B cell (primary cell): Measurements from ENCODE around the gene TRHDE. TPM values are rescaled to one million over a fixed set of nuclear protein-coding genes. Genes with fewer than 3 reads are reported as not detected.

ENCODE experiments used
- ATAC-seq: fragments of 200-7000 bp; cut with Tn5 transposase; one replicate; pipeline ENCODE4 v1.10.0; 2021; ENCODE audit warnings: low read depth, mild to moderate bottlenecking, moderate number of reproducible peaks, moderate library complexity
- CTCF ChIA-PET: fragments of 350-600 bp; sonication (Branson Sonifier 250); formaldehyde crosslinking; loops from one replicate; lab custom pipeline; 2021; ENCODE audit warnings: antibody characterized with exemption, inconsistent platforms; lab: Charles Lee
- POLR2A ChIA-PET: fragments of 350-600 bp; sonication (Branson Sonifier 250); formaldehyde crosslinking; loops from one replicate; lab custom pipeline; 2021; ENCODE audit warnings: antibody characterized with exemption; lab: Charles Lee
- DNase-seq: peaks from one replicate; pipeline ENCODE4 v3.0.0; 2013
- H2AFZ ChIP-seq: 2 replicates; pipeline ENCODE4 v1.6.1; 2012; ENCODE audit warnings: mild to moderate bottlenecking, low read depth, low read length; ENCODE audit not compliant: insufficient read depth, poor library complexity, severe bottlenecking
- H3K27ac ChIP-seq, 2 donors: 1 replicate in 1 of 2; 2 replicates in 1 of 2; pipeline ENCODE4 v1.5.1; 2012 to 2013; ENCODE audit warnings: low read length in 2 of 2, mild to moderate bottlenecking in 2 of 2, moderate library complexity in 1 of 2
- H3K27me3 ChIP-seq, 4 experiments: fragments of 200-600 bp in 1 of 4; sonication (generic) in 1 of 4; replicated peaks in 1 of 4; 1 replicate in 2 of 4; 2 replicates in 2 of 4; pipeline versions ENCODE4 v1.6.1 to v1.7.0; 2013 to 2016; ENCODE audit warnings: low read length in 3 of 4, mild to moderate bottlenecking in 2 of 4, mixed read lengths in 1 of 4, moderate library complexity in 1 of 4; ENCODE audit not compliant: insufficient read depth in 4 of 4, control insufficient read depth in 3 of 4; ENCODE audit errors: control extremely low read depth in 1 of 4
- H3K36me3 ChIP-seq, 2 experiments: replicated peaks in 1 of 2; 1 replicate in 1 of 2; 2 replicates in 1 of 2; pipeline versions ENCODE4 v1.6.1 to v1.7.1; 2013; ENCODE audit warnings: low read length in 1 of 2; ENCODE audit not compliant: insufficient read depth in 2 of 2, control insufficient read depth in 1 of 2; ENCODE audit errors: control extremely low read depth in 1 of 2, extremely low read depth in 1 of 2
- H3K4me1 ChIP-seq, 2 donors: fragments of 200-600 bp in 1 of 2; sonication (generic) in 1 of 2; 1 replicate in 1 of 2; 2 replicates in 1 of 2; pipeline versions ENCODE4 v1.5.1 to v1.6.1; 2013 to 2017; ENCODE audit warnings: low read length in 2 of 2; ENCODE audit not compliant: control insufficient read depth in 2 of 2, insufficient read depth in 2 of 2
- H3K4me2 ChIP-seq: replicated peaks from 2 replicates; pipeline ENCODE3; 2012; ENCODE audit warnings: mild to moderate bottlenecking, low read depth, low read length; ENCODE audit not compliant: poor library complexity, severe bottlenecking
- H3K4me3 ChIP-seq, 5 experiments: fragments of 200-600 bp in 1 of 5; sonication (generic) in 1 of 5; 1 replicate in 3 of 5; 2 replicates in 2 of 5; pipeline versions ENCODE4 v1.5.1 to v1.7.0; 2011 to 2016; ENCODE audit warnings: low read length in 4 of 5, mild to moderate bottlenecking in 4 of 5, low read depth in 2 of 5, control low read depth in 1 of 5, moderate library complexity in 1 of 5; ENCODE audit not compliant: insufficient read depth in 1 of 5; ENCODE audit errors: control extremely low read depth in 1 of 5, extremely low read depth in 1 of 5
- H3K79me2 ChIP-seq: fragments of 200-600 bp; sonication (generic); one replicate; pipeline ENCODE4 v1.6.0; 2016; ENCODE audit warnings: low read length; ENCODE audit not compliant: control insufficient read depth, insufficient read depth
- H3K9ac ChIP-seq: fragments of 200-600 bp; sonication (generic); 2 replicates; pipeline ENCODE4 v1.6.1; 2017; ENCODE audit warnings: mild to moderate bottlenecking, low read length, moderate library complexity
- H3K9me3 ChIP-seq, 3 donors: one replicate each; pipeline versions ENCODE4 v1.6.1 to v1.7.1; 2013; ENCODE audit warnings: low read length in 2 of 3; ENCODE audit not compliant: control insufficient read depth in 2 of 3, insufficient read depth in 1 of 3; ENCODE audit errors: control extremely low read depth in 1 of 3
- H4K20me1 ChIP-seq: 2 replicates; pipeline ENCODE4 v1.6.0; 2012; ENCODE audit warnings: mild to moderate bottlenecking, low read length; ENCODE audit not compliant: insufficient read depth, control insufficient read depth, poor library complexity, severe bottlenecking
- H3K27ac Mint-ChIP-seq: one replicate; pipeline ENCODE4 v1.8.0; 2021; ENCODE audit warnings: mixed read lengths
- H3K27me3 Mint-ChIP-seq: one replicate; pipeline ENCODE4 v1.8.0; 2021; ENCODE audit warnings: mixed read lengths
- H3K4me1 Mint-ChIP-seq: one replicate; pipeline ENCODE4 v1.8.0; 2021; ENCODE audit warnings: mixed read lengths
- H3K4me3 Mint-ChIP-seq: one replicate; pipeline ENCODE4 v1.8.0; 2021; ENCODE audit warnings: mixed read lengths
- H3K9me3 Mint-ChIP-seq: one replicate; pipeline ENCODE4 v1.8.0; 2022; ENCODE audit warnings: mixed read lengths; ENCODE audit not compliant: insufficient read depth
- CTCF ChIP-seq: fragments of 200-600 bp; IDR thresholded peaks from one replicate; pipeline ENCODE4 v1.8.0; 2022; ENCODE audit warnings: antibody characterized with exemption, mild to moderate bottlenecking
- EZH2 ChIP-seq: IDR thresholded peaks from 2 replicates; pipeline ENCODE4 v1.6.1; 2012; ENCODE audit warnings: borderline replicate concordance, low read depth, mild to moderate bottlenecking, moderate library complexity, low read length; ENCODE audit not compliant: insufficient read depth, poor library complexity, severe bottlenecking
- WGBS: methylation state at CpG from one replicate; pipeline ENCODE4 v1.1.5; 2013; ENCODE audit warnings: missing lambda C conversion rate; ENCODE audit not compliant: insufficient coverage; 5-methylcytosine and 5-hydroxymethylcytosine counted together
- intact Hi-C: fragments of 100-400 bp; cut with micrococcal nuclease; formaldehyde crosslinking; loops from one replicate; pipeline ENCODE4 v1.10.0; 2022
- polyA plus RNA-seq: library from polyadenylated mRNA; depleted of rRNA; stranded (reverse); fragments of >200 nt; gene quantifications from 2 replicates; pipeline ENCODE4 v1.2.3, GENCODE V29; 2012
- total RNA-seq, 2 donors: library from RNA; stranded (reverse); fragments of 120-200 nt in 1 of 2; gene quantifications; 1 replicate in 1 of 2; 2 replicates in 1 of 2; pipeline versions ENCODE4 v1.2.3 to v1.2.4, GENCODE V29; 2013 to 2022

TRHDE gene
- total and polyA plus RNA-seq, 2 donors (not counting 1 experiment from before 2014, with no cell fraction given) = not detected

DNA sequence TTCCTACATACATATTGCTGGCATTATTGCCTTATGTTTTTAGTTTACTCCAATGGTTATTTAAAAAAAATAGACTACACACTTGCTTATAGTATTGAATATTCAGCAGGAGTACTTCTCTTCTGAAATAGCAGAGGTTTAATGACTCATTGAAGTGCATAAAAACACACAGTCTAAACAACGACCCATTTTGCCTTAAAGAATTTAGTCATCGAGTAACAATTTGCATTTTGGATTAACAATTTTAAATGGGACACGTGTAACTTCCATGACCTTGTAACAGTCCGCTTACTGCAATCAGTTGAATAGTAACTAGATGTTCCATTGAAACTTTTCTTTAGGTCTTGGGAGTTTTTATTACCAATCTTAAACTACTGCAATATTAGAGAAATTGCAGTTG lies 9.0 kb downstream of the TRHDE start:
- no peak for ATAC-seq
- Histone ChIP-seq H3K9me3 (no peaks in the 10 kb centered on the region), H3K79me2 (no peaks in the 10 kb centered on the region), H2AFZ (no peak overlapping the region), H3K9ac (no peak overlapping the region), H3K27me3 (peaks cover 0 to 7% (median 0%) of the 10 kb centered on the region in 4 experiments), H3K4me2 (no peak overlapping the region), H3K4me1 (no peaks in the 10 kb centered on the region), H4K20me1 (no peaks in the 10 kb centered on the region), H3K27ac (no peak overlapping the region), H3K4me3 (no peak overlapping the region), H3K36me3 (no peaks in the 10 kb centered on the region)
- TF ChIP-seq EZH2 (no peak), CTCF (no peak)
- CTCF ChIA-PET = no interaction called here
- Mint-ChIP-seq H3K27ac (no peak overlapping the region), H3K4me3 (no peak overlapping the region), H3K27me3 (peaks cover 14% of the 10 kb centered on the region), H3K9me3 (no peaks in the 10 kb centered on the region), H3K4me1 (no peaks in the 10 kb centered on the region)
- POLR2A ChIA-PET = no interaction called here
- intact Hi-C loops = no loop called here
- WGBS = 73% methylated on average over 3 of the region's 4 CpGs
- DNase-seq = no peak

- TF ChIP-seq CTCF (no peak), EZH2 (no peak)
- Histone ChIP-seq H3K27ac (no peak overlapping the region), H3K36me3 (no peaks in the 10 kb centered on the region), H3K79me2 (no peaks in the 10 kb centered on the region), H2AFZ (no peak overlapping the region), H3K4me1 (no peaks in the 10 kb centered on the region), H4K20me1 (no peaks in the 10 kb centered on the region), H3K9me3 (no peaks in the 10 kb centered on the region), H3K9ac (no peak overlapping the region), H3K27me3 (no peaks in the 10 kb centered on the region), H3K4me3 (no peak overlapping the region), H3K4me2 (no peak overlapping the region)
- CTCF ChIA-PET = no interaction called here
- H3K4me3 Mint-ChIP-seq = no peak overlapping the region
- peaks cover 2% of the 10 kb centered on the region for H3K9me3 Mint-ChIP-seq
- peaks cover 7% of the 10 kb centered on the region for H3K27me3 Mint-ChIP-seq
- no peaks in the 10 kb centered on the region for H3K4me1 Mint-ChIP-seq
- intact Hi-C loops = no loop called here
- H3K27ac Mint-ChIP-seq = no peak overlapping the region
- no CpG with 5 or more reads among the region's 1 CpG for WGBS
- no peak for ATAC-seq
- no peak for DNase-seq
- POLR2A ChIA-PET = no interaction called here
Measured at GRCh38 chr12:72282721-72283120, 10.6 kb downstream of the TRHDE start.
